ENCODE results near the gene LPIN1.

Gene LPIN1

DNA sequence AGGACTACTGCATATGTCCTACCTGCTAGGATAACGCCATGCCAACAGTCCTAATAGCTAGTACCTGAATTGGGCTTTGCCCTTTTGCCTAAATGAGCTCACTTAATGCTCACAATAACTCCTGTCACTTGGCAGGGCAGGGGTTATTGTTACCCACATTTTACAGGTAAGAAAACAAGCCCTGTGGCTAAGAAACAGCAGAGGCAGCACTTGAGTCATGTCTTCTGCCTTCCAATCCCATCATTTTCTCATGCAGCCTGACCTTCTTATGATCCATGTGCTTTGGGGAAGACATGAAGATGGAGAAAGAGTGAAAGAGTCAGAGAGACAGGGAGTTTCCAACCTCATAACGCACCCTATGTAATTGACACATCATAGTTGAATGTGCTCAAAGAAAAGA is 33.6 kb upstream of the LPIN1 start:
- TF ChIP-seq, protein P1, sequence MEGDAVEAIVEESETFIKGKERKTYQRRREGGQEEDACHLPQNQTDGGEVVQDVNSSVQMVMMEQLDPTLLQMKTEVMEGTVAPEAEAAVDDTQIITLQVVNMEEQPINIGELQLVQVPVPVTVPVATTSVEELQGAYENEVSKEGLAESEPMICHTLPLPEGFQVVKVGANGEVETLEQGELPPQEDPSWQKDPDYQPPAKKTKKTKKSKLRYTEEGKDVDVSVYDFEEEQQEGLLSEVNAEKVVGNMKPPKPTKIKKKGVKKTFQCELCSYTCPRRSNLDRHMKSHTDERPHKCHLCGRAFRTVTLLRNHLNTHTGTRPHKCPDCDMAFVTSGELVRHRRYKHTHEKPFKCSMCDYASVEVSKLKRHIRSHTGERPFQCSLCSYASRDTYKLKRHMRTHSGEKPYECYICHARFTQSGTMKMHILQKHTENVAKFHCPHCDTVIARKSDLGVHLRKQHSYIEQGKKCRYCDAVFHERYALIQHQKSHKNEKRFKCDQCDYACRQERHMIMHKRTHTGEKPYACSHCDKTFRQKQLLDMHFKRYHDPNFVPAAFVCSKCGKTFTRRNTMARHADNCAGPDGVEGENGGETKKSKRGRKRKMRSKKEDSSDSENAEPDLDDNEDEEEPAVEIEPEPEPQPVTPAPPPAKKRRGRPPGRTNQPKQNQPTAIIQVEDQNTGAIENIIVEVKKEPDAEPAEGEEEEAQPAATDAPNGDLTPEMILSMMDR (IDR thresholded peaks at IDR 0.05; ENCODE audit: low read depth, low read length) = no peak
- H3K36me3 ChIP-seq = no peaks in the 10 kb centered on the region
- H3K9me3 ChIP-seq (ENCODE audit: severe bottlenecking) = no peaks in the 10 kb centered on the region
- DNase-seq = no peak
- no peak overlapping the region for H3K4me3 ChIP-seq (ENCODE audit: low read depth, low read length)
- H3K27me3 ChIP-seq (ENCODE audit: insufficient read depth, low read depth, severe bottlenecking) = no peaks in the 10 kb centered on the region
- H3K27ac ChIP-seq = no peak overlapping the region

DNA sequence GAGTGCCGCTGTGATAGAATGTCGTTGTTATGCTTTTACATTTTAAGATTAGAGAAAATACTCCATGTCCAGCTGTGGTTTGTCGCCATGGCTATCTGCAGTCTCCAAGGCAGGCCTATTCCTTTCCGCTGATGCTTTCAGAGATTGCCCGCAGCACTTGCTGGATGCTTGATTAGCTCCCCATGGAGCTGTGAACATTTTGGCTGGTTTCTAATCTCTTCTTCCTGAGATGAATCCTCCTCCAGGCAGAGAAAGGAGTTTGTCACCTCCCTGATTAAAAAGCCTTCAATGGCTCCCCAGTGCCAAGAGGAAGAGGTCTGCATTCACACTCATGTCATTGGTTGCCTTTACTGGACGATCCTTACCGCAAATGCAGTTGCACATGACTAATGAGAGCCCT is 32.6 kb upstream of the LPIN1 start:
- no peaks in the 10 kb centered on the region for H3K36me3 ChIP-seq
- DNase-seq = no peak
- H3K27me3 ChIP-seq (ENCODE audit: insufficient read depth, low read depth, severe bottlenecking) = no peaks in the 10 kb centered on the region
- no peaks in the 10 kb centered on the region for H3K9me3 ChIP-seq (ENCODE audit: severe bottlenecking)
- H3K27ac ChIP-seq = no peak overlapping the region
- TF ChIP-seq, protein P1 (IDR thresholded peaks at IDR 0.05; ENCODE audit: low read depth, low read length) = no peak
- no peak overlapping the region for H3K4me3 ChIP-seq (ENCODE audit: low read depth, low read length)

DNA sequence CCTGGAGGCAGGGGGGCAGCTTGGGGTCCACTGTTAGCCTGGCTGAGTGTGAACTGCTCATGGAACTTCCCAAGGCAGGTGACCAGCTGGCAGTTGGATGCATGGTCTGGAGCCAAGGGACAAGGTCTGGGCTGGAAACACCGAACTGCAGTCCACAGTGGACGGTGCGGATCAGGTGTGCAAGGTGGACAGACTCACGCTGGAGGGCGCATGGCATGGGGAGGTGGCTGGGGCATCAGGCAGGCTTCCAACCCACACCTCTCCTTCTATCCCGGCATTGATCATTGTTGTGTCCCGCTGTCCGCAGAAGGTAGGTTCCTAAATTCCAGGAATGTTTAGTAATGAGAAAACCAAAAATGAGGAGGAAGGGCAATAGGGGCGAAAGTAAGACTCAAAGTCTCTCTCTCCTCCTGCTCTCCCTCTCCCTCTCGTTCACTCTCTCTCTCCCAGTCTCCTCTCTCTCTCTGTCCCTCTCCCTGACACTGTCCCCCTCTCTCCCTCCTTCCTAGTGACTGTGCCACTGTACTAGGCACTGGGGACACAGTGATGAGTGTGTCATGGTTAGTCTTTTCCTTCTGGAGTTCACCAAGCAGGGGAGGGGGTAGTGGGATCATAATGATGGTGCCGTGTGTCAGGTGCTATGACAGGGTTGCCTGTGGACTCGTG is 30.3 kb upstream of the LPIN1 start:
- H3K27me3 ChIP-seq (ENCODE audit: insufficient read depth, low read depth, severe bottlenecking) = no peaks in the 10 kb centered on the region
- DNase-seq = no peak
- H3K36me3 ChIP-seq = no peaks in the 10 kb centered on the region
- TF ChIP-seq, protein P1 (IDR thresholded peaks at IDR 0.05; ENCODE audit: low read depth, low read length) = no peak
- no peaks in the 10 kb centered on the region for H3K9me3 ChIP-seq (ENCODE audit: severe bottlenecking)
- H3K27ac ChIP-seq = no peak overlapping the region
- no peak overlapping the region for H3K4me3 ChIP-seq (ENCODE audit: low read depth, low read length)

DNA sequence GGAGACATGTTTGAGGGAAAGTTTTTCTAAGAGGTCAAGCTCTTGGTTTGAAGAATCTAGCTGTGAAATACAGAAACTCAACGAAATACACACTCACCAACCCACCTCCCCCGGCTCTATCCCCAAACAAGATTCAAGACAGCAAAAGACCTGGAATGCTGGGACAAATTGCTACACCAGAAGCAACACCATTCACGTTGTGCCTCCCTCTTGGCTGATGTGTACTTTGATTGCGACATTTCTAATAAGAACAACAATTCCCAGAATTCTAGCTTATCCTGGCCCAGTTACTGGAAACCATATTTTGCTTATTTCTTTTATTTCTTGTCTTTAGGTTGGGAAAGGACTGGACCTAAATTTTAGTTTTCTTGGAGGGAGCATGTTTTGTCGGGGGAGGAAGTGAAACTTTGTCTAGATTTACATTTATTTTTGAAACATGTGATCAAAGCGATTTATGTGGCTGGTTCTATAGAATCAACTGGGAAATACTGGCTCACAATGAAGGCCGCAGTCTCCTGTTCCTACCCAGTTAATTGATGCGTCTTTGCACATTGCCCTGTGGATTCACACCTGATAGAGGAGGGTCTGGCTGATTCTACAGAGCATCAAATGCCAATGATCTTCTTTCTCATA is 29.6 kb upstream of the LPIN1 start:
- H3K9me3 ChIP-seq (ENCODE audit: severe bottlenecking) = no peaks in the 10 kb centered on the region
- H3K4me3 ChIP-seq (ENCODE audit: low read depth, low read length) = no peak overlapping the region
- H3K27me3 ChIP-seq (ENCODE audit: insufficient read depth, low read depth, severe bottlenecking) = no peaks in the 10 kb centered on the region
- DNase-seq = no peak
- TF ChIP-seq, protein P1 (IDR thresholded peaks at IDR 0.05; ENCODE audit: low read depth, low read length) = no peak
- no peak overlapping the region for H3K27ac ChIP-seq
- H3K36me3 ChIP-seq = no peaks in the 10 kb centered on the region

DNA sequence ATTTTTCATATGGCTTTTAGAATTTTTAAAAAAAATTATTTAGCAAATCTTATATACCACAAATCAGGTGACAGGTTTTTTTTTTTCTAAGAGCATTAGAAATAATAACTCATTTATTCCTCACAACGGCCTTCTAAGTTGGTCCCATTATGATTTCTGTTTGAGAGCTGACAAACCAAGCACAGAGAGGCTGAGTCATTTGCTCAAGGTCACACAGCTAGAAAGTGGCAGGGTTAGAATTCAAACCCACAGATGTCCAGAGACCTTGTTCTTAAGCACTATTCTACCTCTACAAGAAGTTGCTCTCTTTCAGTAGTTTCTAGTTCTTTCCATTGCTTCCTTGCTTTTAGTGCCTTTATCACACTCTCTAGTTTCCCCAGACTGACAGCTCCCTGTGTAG is 28.8 kb upstream of the LPIN1 start:
- H3K4me3 ChIP-seq (ENCODE audit: low read depth, low read length) = no peak overlapping the region
- no peak for DNase-seq
- H3K36me3 ChIP-seq = no peaks in the 10 kb centered on the region
- no peaks in the 10 kb centered on the region for H3K9me3 ChIP-seq (ENCODE audit: severe bottlenecking)
- no peak overlapping the region for H3K27ac ChIP-seq
- TF ChIP-seq, protein P1 (IDR thresholded peaks at IDR 0.05; ENCODE audit: low read depth, low read length) = no peak
- no peaks in the 10 kb centered on the region for H3K27me3 ChIP-seq (ENCODE audit: insufficient read depth, low read depth, severe bottlenecking)

DNA sequence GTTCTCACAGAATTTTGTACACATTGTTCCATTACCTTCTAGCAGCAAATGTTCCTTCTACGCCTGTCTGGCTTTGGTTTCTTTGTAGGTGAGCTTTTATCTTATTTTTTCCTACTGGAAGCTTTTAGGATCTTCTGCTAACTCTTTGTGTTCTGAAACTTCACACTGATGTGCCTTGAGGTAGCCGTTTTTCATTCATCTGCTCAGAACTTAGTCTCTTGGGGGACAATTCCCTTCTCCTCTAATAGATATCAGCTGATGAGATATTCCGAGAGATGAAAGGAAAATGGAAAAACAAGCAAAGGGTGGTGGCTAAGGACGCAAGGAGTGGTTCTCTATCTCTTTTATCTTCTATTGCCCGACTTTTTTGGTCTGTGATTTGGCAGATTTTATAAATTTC is 27.8 kb upstream of the LPIN1 start:
- Histone ChIP-seq H3K4me3 (ENCODE audit: low read depth, low read length) (no peak overlapping the region), H3K27me3 (ENCODE audit: insufficient read depth, low read depth, severe bottlenecking) (no peaks in the 10 kb centered on the region), H3K9me3 (ENCODE audit: severe bottlenecking) (no peaks in the 10 kb centered on the region), H3K36me3 (no peaks in the 10 kb centered on the region), H3K27ac (no peak overlapping the region)
- DNase-seq = no peak
- TF ChIP-seq, protein P1 (IDR thresholded peaks at IDR 0.05; ENCODE audit: low read depth, low read length) = no peak
